NCI-H146 (cell line): ENCODE measurements around the gene PLEKHN1.
A peak's percentile ranks its signal among the peaks of the same experiment; 100 is the strongest.
"Not testable (repeated sequence)": the region's sequence is repeated elsewhere in the genome, so short reads cannot be mapped to it uniquely, and the experiment has no call there.

ENCODE experiments used
- DNase-seq: peaks from one replicate; lab custom pipeline; 2025; lab: John Stamatoyannopoulos, UW

Gene PLEKHN1

GRCh38 chr1:943545-944340 lies 22.5 kb upstream of the PLEKHN1 start:
- DNase-seq = no peak

DNA sequence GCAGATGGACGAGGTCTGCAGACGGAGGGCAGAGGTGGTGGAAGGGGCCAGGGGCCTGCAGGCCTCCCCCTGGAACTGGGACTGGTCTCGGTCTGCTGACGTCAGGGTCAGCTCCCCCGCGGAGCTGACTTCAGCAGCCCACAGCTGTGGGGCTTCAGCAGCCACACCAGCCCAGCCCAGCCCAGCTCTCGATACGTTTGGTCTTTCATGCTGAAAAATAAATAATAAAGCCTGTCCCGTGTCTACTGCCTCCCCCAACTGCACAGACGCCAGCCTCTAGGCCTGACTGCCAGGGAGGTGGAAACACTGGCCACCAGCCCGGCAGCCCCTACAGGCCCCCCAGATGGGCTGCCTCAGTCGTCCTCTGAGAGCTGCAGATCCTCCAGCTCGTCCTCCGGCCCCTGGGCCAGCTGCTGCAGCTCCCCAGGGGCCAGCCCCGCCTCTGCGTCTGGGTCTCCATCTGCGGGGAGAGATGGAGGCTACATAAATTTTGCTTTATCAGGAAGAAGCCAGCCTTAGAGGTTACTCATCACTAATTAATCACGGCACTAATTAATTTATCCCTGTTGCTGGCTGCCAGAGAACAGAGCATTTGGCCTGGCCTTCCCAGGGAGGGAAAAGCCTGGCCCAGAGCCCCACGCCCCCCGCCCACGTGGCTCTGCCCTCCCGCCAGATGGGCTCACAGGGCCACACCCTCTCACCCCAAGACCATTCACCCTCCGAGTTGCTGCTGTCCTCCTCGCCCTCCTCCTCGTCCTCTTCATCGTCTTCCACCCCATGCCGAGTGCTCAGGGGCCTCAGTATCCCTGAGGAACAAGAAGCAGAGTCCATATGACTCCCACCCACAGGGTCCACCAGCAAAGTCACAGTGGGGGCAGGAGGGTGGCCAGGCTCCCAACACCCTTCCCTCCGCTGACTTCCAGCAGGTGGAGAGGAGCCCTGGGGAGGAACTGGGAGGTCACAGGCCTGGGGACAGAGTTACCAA lies 21.6 kb upstream of the PLEKHN1 start:
- no peak for DNase-seq

- DNase-seq = no peak
These were observed 20.4 kb upstream of the PLEKHN1 start for GRCh38 chr1:945688-946556.

DNA sequence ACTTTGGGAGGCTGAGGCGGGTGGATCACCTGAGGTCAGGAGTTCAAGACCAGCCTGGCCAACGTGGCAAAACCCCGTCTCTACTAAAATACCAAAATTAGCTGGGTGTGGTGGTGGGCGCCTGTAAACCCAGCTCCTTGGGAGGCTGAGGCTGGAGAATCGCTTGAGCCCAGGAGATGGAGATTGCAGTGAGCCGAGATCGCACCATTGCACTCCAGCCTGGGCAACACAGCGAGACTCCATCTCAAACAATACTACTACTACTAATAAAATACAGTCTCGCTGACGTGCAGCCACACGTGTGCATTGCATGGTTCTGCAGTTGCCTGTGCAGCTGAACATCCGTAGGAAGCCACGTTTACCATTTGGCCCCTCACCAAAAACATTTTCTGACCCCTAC lies 19.5 kb upstream of the PLEKHN1 start:
- not testable (repeated sequence) for DNase-seq

- no peak for DNase-seq
These were observed 18.3 kb upstream of the PLEKHN1 start for GRCh38 chr1:947958-948357.

DNA sequence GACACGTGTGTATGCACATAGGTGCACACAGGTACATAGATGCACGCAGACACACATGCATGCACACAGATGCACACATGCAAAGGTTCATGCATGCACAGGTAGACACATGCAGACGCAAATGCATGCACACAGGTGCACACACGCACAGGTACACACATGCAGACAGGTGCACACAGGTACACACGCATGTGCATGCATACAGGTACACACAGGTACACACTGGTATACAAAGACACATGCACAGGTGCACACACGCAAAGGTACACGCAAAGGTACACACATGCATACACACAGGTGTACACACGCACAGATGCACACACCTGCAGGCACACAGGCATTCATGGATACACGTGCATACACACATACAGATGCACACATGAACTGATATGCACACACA lies 16.0 kb upstream of the PLEKHN1 start:
- no peak for DNase-seq

GRCh38 chr1:950881-951280 lies 15.4 kb upstream of the PLEKHN1 start:
- no peak for DNase-seq

DNA sequence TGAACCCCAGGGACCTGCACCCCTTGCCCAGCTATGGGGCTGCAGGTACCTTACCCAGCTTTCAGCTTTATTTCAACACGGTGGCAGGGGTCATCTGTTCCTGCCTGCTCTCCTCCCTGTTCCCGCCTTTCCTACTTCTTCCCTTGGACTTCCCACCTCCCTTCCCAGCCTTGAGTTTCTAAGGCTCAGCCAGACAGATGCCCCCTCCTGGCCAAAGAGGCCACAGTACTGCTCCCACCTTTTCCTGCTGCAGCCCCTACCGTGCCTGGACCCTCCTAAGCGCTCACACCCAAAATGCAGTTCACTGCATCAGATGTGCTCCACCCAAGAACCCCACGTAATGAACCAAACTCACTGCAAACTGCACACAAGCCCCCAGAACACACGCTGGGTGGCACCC lies 14.9 kb upstream of the PLEKHN1 start:
- DNase-seq = no peak

- no peak for DNase-seq
These were observed 14.1 kb upstream of the PLEKHN1 start for GRCh38 chr1:952201-952600.

- DNase-seq = no peak
These were observed 13.7 kb upstream of the PLEKHN1 start for GRCh38 chr1:952603-953002.

- DNase-seq = no peak
These were observed 12.6 kb upstream of the PLEKHN1 start for GRCh38 chr1:953524-954320.

DNA sequence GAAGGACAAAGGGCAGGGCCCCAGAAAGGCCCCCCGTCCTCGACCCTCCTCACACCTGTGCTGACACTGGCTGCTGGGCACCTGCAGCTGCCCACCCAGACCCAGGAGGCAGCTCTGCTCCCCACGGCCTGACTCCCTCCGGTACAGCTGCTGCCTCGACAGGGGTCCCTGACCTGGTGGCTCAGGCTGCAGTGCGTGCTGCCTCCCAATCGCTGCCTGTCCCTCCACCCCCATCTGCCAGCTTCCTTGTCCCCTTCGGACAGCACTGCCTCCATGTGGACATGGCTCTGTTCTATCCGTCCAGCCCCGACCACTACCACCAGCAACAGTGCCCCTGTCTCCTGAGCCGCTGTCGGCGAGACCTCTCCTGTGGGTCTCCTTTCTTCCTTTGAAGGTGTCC lies 11.4 kb upstream of the PLEKHN1 start:
- no peak for DNase-seq

DNA sequence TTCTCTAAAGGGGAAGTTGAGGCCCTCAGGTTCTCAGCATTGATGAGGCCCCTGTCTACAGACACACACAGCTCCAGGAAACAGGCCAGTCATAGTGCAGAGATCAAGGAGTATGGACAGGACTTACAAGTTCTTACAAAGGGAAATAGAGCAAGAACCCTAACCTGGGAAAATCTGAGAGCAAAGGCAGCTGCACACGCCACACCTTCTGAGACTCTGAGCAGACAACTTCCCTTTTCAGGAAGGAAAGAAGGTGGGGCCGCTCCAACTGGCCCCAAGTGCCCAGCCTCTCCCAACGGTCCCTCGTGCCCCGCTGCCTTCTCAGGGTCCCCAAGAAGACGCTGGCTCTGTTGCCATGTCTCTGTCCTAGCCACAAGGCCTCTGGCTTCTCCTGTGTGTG lies 10.8 kb upstream of the PLEKHN1 start:
- DNase-seq = no peak

- DNase-seq = no peak
These were observed 9.6 kb upstream of the PLEKHN1 start for GRCh38 chr1:956636-957035.

DNA sequence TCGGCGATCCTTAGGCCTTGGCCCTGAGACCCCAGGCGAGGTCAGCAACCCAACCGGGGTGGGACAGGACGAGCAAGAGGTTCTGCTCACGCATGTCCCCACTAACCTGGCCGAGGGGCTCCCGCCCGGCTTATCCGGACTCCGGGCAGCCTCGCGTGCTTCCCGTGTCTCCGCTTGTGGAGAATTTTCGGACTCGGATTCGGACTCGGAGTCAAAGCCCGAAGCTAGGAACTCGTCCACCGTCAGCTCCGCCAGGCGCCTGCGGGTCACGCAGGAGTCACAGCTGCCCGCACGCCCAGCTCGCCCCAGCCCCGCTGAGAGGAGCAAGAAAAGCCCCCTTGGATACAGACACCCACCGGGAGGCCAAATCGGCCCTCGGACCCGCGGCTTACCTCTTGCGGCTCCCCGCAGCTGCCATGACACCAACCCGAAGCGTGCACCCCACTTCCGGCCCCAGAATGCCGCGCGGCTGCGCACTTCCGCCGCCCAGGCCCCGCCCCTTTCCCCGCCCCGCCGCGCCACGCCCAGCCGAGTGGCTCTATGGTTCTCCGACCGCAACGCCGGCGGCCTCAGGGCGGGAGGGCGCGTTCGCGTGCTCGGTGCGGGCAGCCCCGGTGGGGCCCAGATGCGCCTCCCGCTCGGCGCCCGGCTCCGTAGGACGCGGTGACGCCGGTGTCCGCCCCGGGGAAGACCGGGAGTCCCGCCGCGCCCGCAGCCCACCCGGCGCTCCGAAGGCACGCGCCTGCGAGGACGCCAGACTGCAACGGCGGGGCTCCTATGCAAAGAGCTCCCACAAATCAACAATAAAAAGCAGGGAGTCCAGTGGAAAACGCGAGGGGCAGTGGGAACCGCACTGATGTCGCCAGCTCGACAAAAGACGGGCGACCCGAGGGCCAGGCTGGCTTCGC lies 7.2 kb upstream of the PLEKHN1 start, which contains the start of gene NOC2L:
NOC2L (minus strand) TSS at position 434 of the 908 bp plus-strand sequence; CDS start at position 418, 16 bp downstream.
- peak; percentile 73 for DNase-seq

GRCh38 chr1:959731-960362 lies 6.4 kb upstream of the PLEKHN1 start:
- DNase-seq = no peak

DNA sequence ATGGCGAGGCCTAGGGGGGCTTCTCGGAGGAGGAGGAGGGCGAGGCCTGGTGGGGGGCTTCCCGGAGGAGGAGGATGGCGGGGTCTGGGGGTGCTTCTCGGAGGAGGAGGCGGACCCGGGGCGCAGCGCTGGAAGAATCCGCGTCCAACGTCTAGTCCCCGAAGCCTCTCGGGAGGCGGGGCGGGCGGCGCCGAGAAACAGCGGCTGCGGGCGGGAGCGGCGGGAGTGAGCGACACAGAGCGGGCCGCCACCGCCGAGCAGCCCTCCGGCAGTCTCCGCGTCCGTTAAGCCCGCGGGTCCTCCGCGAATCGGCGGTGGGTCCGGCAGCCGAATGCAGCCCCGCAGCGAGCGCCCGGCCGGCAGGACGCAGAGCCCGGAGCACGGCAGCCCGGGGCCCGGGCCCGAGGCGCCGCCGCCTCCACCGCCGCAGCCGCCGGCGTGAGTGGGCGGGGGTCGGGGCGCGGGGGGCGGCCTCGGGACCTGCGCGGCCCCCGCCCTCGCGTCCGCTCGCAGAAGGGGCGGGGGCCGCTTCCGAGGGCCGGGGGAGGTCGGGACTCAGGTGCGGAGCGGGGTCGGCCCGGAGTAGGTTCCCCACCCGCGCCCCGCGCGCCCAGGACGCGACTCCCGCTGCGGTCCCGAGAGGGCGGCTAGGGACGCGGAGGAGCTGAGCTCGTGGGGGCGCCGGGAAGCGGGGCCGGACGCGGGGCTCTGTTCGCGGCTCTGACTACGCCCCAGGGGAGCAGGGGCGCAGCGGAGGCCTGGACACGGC lies 5.7 kb upstream of the PLEKHN1 start, which contains the start of gene KLHL17:
KLHL17 (plus strand) TSS at position 222 of the 769 bp plus-strand sequence; CDS start at position 332, 110 bp downstream.
- DNase-seq = peak; percentile 47

GRCh38 chr1:961132-961669 lies 5.1 kb upstream of the PLEKHN1 start:
- DNase-seq = no peak
